GM12872 (cell line): Measurements from ENCODE around the gene P2RX6.

ENCODE experiments used
- TF ChIP-seq, protein P1 (sequence below): IDR thresholded peaks from 3 replicates; pipeline ENCODE4 v1.5.1; 2011; ENCODE audit warnings: low read depth, mild to moderate bottlenecking, low read length, moderate library complexity; ENCODE audit not compliant: insufficient read depth

The P2RX6 gene

DNA sequence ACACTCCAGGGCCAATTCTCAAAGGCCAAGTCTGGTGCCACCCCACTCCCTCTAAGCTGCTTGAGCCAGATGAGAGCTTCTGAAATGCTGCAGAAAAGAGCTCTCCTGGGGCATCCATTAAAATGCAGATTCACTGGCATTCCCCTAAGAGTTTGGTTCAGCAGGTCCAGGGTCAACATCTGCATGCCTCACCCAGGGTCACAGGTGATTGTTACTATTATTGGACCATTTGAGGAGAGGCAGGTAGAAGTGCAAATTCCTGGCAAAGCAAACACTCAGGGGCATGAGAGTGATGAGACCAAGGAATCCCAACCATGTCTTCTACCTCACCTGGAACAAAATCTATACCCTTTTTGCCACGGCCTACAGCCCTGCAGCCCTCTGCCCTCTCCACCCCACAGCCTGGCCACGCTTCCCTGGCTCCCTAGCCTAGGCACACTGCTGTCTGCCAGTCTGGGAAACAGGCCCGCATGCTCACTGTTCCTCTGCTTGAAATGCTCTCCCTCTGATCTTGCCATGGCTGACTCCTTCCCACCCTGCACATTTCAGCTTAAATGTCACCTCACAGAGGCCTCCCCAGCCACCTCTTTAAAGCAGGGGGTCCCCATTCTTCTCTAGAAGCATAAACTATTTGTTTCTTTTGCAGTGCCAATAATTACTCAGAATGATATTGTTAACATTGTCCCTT, 4.4 kb upstream of the P2RX6 start:
- TF ChIP-seq, protein P1, sequence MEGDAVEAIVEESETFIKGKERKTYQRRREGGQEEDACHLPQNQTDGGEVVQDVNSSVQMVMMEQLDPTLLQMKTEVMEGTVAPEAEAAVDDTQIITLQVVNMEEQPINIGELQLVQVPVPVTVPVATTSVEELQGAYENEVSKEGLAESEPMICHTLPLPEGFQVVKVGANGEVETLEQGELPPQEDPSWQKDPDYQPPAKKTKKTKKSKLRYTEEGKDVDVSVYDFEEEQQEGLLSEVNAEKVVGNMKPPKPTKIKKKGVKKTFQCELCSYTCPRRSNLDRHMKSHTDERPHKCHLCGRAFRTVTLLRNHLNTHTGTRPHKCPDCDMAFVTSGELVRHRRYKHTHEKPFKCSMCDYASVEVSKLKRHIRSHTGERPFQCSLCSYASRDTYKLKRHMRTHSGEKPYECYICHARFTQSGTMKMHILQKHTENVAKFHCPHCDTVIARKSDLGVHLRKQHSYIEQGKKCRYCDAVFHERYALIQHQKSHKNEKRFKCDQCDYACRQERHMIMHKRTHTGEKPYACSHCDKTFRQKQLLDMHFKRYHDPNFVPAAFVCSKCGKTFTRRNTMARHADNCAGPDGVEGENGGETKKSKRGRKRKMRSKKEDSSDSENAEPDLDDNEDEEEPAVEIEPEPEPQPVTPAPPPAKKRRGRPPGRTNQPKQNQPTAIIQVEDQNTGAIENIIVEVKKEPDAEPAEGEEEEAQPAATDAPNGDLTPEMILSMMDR: no peak

DNA sequence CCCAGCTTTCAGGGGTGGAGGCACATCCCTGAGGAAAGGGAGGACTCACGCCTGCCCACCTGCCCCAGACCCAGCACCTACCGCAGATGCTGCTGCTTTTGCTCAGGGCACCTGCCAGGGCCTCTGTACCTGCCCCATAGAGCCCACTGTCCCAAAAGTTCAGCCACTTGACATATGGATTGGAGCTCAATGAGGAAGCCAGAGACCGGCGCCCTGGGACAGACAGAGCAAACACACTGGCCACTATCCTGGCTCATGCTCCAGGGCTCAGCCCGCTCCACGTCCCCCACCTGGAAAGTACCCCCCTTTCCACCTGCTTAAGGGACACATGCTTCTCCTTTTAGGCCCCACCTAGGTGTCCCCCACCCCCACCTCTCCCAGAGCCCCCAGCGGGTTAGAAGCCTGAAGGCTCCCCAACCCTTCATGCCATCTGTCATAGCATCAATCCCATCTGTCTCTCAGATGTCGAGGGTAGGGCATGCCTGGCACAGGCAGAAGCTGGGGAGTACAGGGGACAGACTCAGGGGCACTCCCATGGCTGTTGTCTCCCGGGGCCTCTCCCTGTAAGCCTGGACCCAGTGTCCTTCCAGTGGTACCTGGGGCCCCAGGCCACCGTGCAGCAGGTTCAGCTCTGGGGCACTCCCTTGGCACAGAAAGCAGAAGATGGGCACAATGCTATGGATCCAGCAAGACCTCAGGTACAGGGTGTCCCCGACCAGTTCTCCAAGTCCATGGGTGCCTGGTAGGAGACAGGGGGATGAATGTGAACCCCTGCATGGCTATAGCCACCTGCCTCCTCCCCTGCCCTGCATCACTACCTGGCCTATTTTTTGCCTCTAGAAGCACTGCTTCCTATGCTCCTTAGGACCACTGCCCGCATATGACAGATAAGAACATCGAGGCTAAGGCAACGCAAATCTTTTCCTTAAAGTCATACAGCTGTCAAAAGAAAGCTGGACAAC, 2.2 kb upstream of the P2RX6 start:
- TF ChIP-seq, protein P1: no peak

DNA sequence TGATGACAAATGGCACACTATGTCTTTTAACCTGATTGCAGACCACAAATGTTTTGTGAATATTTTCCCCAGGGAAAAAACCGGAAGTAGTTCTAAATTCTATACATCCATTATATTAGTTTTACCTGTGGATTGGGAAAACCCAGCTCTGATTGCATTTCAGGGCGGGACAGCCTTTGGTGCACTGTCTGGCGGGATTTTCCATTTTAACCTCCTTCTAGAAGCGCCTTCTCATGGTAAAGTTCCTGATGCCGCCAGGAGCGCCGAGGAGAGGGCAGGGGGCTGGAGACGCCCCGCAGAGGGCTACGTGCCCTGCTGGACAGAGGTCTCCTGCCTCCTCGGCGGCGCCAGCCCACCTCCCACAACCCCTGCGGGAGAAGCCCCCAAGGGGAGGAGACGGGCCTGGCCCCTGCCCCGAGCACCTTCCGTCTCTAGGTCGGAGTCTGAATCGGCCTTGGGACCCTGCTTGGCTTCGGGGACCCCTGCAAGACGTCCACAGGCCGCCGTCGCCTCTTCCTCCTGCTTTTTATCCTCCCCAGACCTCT, 1.2 kb upstream of the P2RX6 start:
- TF ChIP-seq, protein P1: no peak

DNA sequence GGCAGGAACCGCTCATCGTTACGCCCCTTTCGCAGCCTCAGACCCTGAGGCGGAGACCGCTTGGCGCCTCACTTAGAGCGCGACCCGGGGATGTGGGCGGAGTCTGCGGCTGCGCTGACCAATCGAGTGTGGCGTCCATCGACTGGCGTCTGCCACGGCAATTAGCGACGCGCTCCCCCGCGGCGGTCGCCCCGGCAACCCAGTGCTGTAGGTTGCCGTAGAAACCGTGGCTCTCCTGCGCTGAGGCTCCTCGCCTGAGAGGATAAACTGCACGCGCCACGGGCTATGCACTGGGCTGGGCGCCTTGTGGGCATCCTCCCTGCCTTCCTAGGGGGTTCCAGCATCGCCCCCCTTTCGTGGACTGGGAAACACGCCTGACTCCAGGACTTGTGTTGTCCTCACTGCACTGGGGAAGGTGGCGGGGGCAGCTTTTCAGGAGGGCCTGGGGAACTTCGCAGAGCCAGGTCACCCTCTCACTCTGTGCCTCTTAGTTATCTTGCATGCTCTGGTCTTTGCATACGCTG, 701 bp upstream of the P2RX6 start:
- TF ChIP-seq, protein P1: no peak

DNA sequence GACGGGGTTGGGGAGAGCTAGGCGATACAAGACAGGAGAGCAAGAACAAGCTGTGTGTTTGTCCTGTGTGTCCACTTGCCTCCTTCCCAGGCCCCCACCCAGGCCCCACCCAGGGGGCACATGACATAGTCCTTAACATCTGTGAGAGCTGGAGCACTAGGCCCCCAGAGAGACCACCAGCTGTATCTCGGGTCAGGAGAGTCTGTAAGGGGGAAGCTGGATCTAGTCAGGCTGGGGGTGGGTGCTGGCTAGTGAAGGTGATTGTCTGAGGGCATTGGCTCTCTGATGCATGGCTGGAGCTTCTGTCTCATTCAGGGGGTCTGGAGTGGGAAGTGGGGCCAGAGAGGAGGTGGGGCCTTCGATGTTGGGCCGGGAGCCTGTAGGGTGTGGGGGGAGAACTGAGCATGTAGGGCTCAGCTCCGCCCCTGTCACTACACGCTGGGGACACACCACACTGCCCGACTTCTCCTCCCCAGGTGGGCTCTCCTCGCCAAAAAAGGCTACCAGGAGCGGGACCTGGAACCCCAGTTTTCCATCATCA, 571 bp downstream of the P2RX6 start:
- TF ChIP-seq, protein P1: no peak

DNA sequence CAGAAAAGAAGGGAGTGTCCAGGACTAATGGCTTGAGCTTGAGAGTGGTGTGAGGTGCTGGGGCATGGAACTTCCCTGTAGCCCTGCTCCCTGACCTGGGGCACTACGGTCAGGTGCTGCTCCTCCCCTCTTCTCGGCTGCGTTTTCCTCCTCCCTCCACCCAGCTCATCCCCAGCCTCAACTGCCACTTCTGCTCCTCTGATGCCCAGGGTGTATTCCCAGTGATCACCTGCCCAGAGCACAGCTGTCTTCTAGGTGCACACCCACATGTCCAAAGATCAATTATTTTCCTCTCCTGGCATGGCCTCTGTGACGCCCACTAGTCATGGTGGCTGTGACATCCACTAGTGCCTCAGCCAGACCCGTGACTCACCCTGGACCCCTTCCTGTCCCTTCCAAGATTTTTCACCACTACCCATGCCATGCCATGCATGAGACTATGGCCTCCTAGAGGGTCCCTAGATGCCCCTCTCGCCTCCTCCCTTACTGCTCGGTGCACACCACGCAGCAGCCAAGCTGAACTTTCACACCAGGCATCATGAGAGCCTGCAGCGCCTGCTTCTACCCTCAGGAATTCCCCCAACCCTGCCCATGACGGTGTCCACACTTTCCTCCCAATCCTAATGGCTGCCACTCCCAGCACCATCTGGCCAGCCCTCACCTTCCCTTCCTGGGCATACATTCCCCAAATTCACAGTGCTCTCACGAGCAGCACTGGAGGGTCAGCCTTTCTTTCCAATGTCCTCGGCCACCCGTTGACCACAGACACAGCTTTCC, 1.9 kb downstream of the P2RX6 start:
- TF ChIP-seq, protein P1: no peak
